Common myeloid progenitor, CD34-positive (primary cell): ENCODE measurements around the gene RAB3GAP1.

Source experiments
- CTCF ChIA-PET: fragments of 350-600 bp; sonication (Branson Sonifier 250); formaldehyde crosslinking; loops from one replicate; lab custom pipeline; 2021; ENCODE audit warnings: antibody characterized with exemption; lab: Charles Lee
- POLR2A ChIA-PET: fragments of 350-600 bp; sonication (Branson Sonifier 250); formaldehyde crosslinking; loops from one replicate; lab custom pipeline; 2021; ENCODE audit warnings: antibody characterized with exemption; lab: Charles Lee
- DNase-seq, 3 donors: peaks; one replicate each; pipeline versions ENCODE4 v3.0.0 to v3.0.0-alpha.2; 2013
- H3K27ac ChIP-seq, 2 experiments: 1 replicate in 1 of 2; 2 replicates in 1 of 2; pipeline ENCODE4 v1.7.0; 2013; ENCODE audit warnings: inconsistent platforms in 2 of 2, low read length in 2 of 2, mild to moderate bottlenecking in 2 of 2, low read depth in 1 of 2, moderate library complexity in 1 of 2; ENCODE audit not compliant: severe bottlenecking in 2 of 2, insufficient read depth in 1 of 2, poor library complexity in 1 of 2
- H3K27me3 ChIP-seq, 5 experiments: replicated peaks in 2 of 5; 1 replicate in 3 of 5; 2 replicates in 2 of 5; pipeline versions ENCODE4 v1.6.1 to v1.7.0; 2013; ENCODE audit warnings: low read length in 4 of 5, mild to moderate bottlenecking in 2 of 5, moderate library complexity in 2 of 5, inconsistent platforms in 1 of 5; ENCODE audit not compliant: insufficient read depth in 5 of 5, control insufficient read depth in 4 of 5
- H3K36me3 ChIP-seq, 4 experiments: 1 replicate in 2 of 4; 2 replicates in 2 of 4; pipeline versions ENCODE4 v1.6.1 to v1.7.0; 2013; ENCODE audit warnings: low read length in 3 of 4, control low read depth in 1 of 4, mild to moderate bottlenecking in 1 of 4; ENCODE audit not compliant: control insufficient read depth in 4 of 4, insufficient read depth in 4 of 4
- H3K4me1 ChIP-seq, 4 experiments: 1 replicate in 3 of 4; 2 replicates in 1 of 4; pipeline versions ENCODE4 v1.6.1 to v1.7.1; 2013; ENCODE audit warnings: low read length in 3 of 4, mild to moderate bottlenecking in 3 of 4, control low read depth in 1 of 4, inconsistent platforms in 1 of 4, moderate library complexity in 1 of 4; ENCODE audit not compliant: control insufficient read depth in 4 of 4, insufficient read depth in 4 of 4; ENCODE audit errors: control extremely low read depth in 1 of 4
- H3K4me3 ChIP-seq, 7 experiments: 1 replicate in 4 of 7; 2 replicates in 3 of 7; pipeline versions ENCODE4 v1.5.1 to v1.7.0; 2013; ENCODE audit warnings: mild to moderate bottlenecking in 7 of 7, low read length in 6 of 7, moderate library complexity in 6 of 7, inconsistent platforms in 2 of 7, low read depth in 2 of 7, control low read depth in 1 of 7; ENCODE audit not compliant: insufficient read depth in 4 of 7, control insufficient read depth in 1 of 7; ENCODE audit errors: extremely low read depth in 1 of 7
- H3K9me3 ChIP-seq, 5 experiments: 1 replicate in 4 of 5; 2 replicates in 1 of 5; pipeline versions ENCODE4 v1.6.1 to v1.7.1; 2013; ENCODE audit warnings: low read length in 4 of 5, mild to moderate bottlenecking in 2 of 5, inconsistent platforms in 1 of 5, low read depth in 1 of 5, moderate library complexity in 1 of 5; ENCODE audit not compliant: control insufficient read depth in 4 of 5, insufficient read depth in 2 of 5; ENCODE audit errors: control extremely low read depth in 1 of 5
- WGBS: methylation state at CpG from one replicate; pipeline ENCODE4 v1.1.5; 2013; ENCODE audit not compliant: insufficient coverage; 5-methylcytosine and 5-hydroxymethylcytosine counted together

The RAB3GAP1 gene

GRCh38 chr2:135162377-135162776, 110.3 kb downstream of the RAB3GAP1 start:
- Histone ChIP-seq H3K27me3 (no peaks in the 10 kb centered on the region), H3K4me1 (no peaks in the 10 kb centered on the region), H3K9me3 (peaks cover 0 to 3% (median 0%) of the 10 kb centered on the region in 5 experiments), H3K27ac (no peak overlapping the region), H3K4me3 (no peak overlapping the region), H3K36me3 (peaks cover 24 to 66% (median 41%) of the 10 kb centered on the region in 4 experiments)
- 50% methylated on average over 2 of the region's 5 CpGs for WGBS
- no peak for DNase-seq
- POLR2A ChIA-PET = no interaction called here
- CTCF ChIA-PET = no interaction called here

GRCh38 chr2:135162786-135163185, 110.7 kb downstream of the RAB3GAP1 start:
- DNase-seq = no peak
- ChIA-PET CTCF (no interaction called here), POLR2A (no interaction called here)
- no peaks in the 10 kb centered on the region for H3K4me1 ChIP-seq
- peaks cover 26 to 68% (median 44%) of the 10 kb centered on the region in 4 experiments for H3K36me3 ChIP-seq
- no peaks in the 10 kb centered on the region for H3K27me3 ChIP-seq
- no peak overlapping the region for H3K4me3 ChIP-seq
- WGBS = 96% methylated on average over 4 of the region's 4 CpGs
- no peak overlapping the region for H3K27ac ChIP-seq
- H3K9me3 ChIP-seq = peaks cover 0 to 3% (median 0%) of the 10 kb centered on the region in 5 experiments

GRCh38 chr2:135163306-135163705, 111.2 kb downstream of the RAB3GAP1 start:
- ChIA-PET POLR2A (no interaction called here), CTCF (interaction anchor here (1.1 kb wide), 1 partner anchor 159 kb away, joined by 4 read pairs; no protein-coding TSS in a partner anchor)
- no peak overlapping the region for H3K4me3 ChIP-seq
- DNase-seq = no peak
- H3K27me3 ChIP-seq = no peaks in the 10 kb centered on the region
- H3K27ac ChIP-seq = no peak overlapping the region
- WGBS = 100% methylated on average over 2 of the region's 2 CpGs
- peaks cover 0 to 3% (median 0%) of the 10 kb centered on the region in 5 experiments for H3K9me3 ChIP-seq
- peaks cover 22 to 67% (median 41%) of the 10 kb centered on the region in 4 experiments for H3K36me3 ChIP-seq
- no peaks in the 10 kb centered on the region for H3K4me1 ChIP-seq

- WGBS = no CpG with 5 or more reads among the region's 5 CpGs
These were observed 111.8 kb downstream of the RAB3GAP1 start for GRCh38 chr2:135163901-135164300.

GRCh38 chr2:135164431-135164830, 112.3 kb downstream of the RAB3GAP1 start:
- CTCF ChIA-PET = interaction anchor here (0.9 to 1.1 kb wide), 3 partner anchors 19 to 545 kb away, joined by 3 to 4 read pairs (median 3); no protein-coding TSS in a partner anchor
- H3K36me3 ChIP-seq = peaks cover 21 to 67% (median 40%) of the 10 kb centered on the region in 4 experiments
- H3K9me3 ChIP-seq = peaks cover 0 to under 1% (median 0%) of the 10 kb centered on the region in 5 experiments

More at GRCh38 chr2:135163901-135164300, 111.8 kb downstream of the RAB3GAP1 start:
- Histone ChIP-seq H3K4me3 (no peak overlapping the region), H3K4me1 (no peaks in the 10 kb centered on the region), H3K27me3 (no peaks in the 10 kb centered on the region), H3K27ac (no peak overlapping the region), H3K36me3 (peaks cover 22 to 67% (median 41%) of the 10 kb centered on the region in 4 experiments), H3K9me3 (peaks cover 0 to 3% (median 0%) of the 10 kb centered on the region in 5 experiments)
- ChIA-PET POLR2A (no interaction called here), CTCF (interaction anchor here (0.9 to 1.1 kb wide), 3 partner anchors 18 to 545 kb away, joined by 3 to 4 read pairs (median 3); no protein-coding TSS in a partner anchor)
- no peak for DNase-seq

GRCh38 chr2:135167273-135167672, 115.2 kb downstream of the RAB3GAP1 start:
- H3K27me3 ChIP-seq = no peaks in the 10 kb centered on the region
- H3K4me1 ChIP-seq = no peaks in the 10 kb centered on the region
- ChIA-PET CTCF (interaction anchor here (1.0 kb wide), 2 partner anchors 8 to 272 kb away, joined by 3 read pairs; no protein-coding TSS in a partner anchor), POLR2A (interaction anchor here (0.7 kb wide), 1 partner anchor 99 kb away, joined by 4 read pairs; no protein-coding TSS in a partner anchor)
- H3K9me3 ChIP-seq = no peaks in the 10 kb centered on the region
- no CpG with 5 or more reads among the region's 1 CpG for WGBS
- no peak overlapping the region for H3K4me3 ChIP-seq
- H3K27ac ChIP-seq = no peak overlapping the region
- peaks cover 23 to 83% (median 46%) of the 10 kb centered on the region in 4 experiments for H3K36me3 ChIP-seq
- no peak for DNase-seq

More at GRCh38 chr2:135164431-135164830, 112.3 kb downstream of the RAB3GAP1 start:
- Histone ChIP-seq H3K4me1 (no peaks in the 10 kb centered on the region), H3K4me3 (no peak overlapping the region), H3K27me3 (no peaks in the 10 kb centered on the region), H3K27ac (no peak overlapping the region)
- POLR2A ChIA-PET = no interaction called here
- DNase-seq = no peak
- 95% methylated on average over 3 of the region's 3 CpGs for WGBS

GRCh38 chr2:135168204-135168856, 116.2 kb downstream of the RAB3GAP1 start:
- DNase-seq = no peak
- no peaks in the 10 kb centered on the region for H3K9me3 ChIP-seq
- ChIA-PET CTCF (interaction anchor here (1.0 kb wide), 1 partner anchor 9 kb away, joined by 3 read pairs; no protein-coding TSS in a partner anchor), POLR2A (no interaction called here)
- no peaks in the 10 kb centered on the region for H3K27me3 ChIP-seq
- H3K4me1 ChIP-seq = no peaks in the 10 kb centered on the region
- WGBS = 95% methylated on average over 7 of the region's 11 CpGs
- no peak overlapping the region for H3K4me3 ChIP-seq
- H3K27ac ChIP-seq = no peak overlapping the region
- H3K36me3 ChIP-seq = peaks cover 19 to 80% (median 44%) of the 10 kb centered on the region in 4 experiments
